ENCODE results near the gene RRP9.
"Not testable (repeated sequence)": the region's sequence is repeated elsewhere in the genome, so short reads cannot be mapped to it uniquely, and the experiment has no call there.

Gene RRP9

DNA sequence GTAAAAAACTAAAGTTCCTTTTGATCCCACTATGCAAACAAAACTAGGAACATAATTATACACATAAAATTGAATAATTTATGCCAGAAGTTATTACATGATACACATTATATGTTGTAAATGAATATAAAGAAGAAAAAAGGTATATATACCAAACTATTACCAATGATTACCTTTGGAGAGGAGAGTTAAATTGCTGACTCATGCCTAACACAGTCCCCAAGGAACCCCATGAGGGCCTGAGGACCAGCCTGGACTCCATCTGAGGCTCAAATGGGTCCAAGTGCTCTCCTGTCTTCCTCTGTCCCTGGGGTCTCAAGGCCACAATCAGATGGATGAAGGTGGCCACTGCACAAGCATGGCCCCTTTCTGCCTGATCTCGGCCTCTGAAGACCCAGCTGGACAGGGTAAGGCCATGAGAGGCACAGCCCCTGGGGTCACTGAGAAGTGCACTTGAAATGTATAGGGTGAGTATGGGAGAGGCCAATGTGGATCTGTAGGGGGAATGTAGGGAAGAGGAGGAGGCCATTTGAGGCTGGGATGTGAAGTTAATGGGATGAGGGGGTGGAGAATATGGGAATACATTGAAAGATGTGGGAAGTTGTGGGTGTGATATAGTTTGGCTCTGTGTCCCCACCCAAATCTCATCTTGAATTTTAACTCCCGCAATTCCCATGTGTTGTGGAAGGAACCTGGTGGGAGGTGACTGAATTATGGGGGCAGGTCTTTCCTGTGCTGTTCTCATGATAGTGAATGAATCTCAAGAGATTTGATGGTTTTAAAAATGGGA, 37.5 kb downstream of the RRP9 start:
- DNase-seq (ENCODE audit: low read depth in 2 of 2) = no peak

DNA sequence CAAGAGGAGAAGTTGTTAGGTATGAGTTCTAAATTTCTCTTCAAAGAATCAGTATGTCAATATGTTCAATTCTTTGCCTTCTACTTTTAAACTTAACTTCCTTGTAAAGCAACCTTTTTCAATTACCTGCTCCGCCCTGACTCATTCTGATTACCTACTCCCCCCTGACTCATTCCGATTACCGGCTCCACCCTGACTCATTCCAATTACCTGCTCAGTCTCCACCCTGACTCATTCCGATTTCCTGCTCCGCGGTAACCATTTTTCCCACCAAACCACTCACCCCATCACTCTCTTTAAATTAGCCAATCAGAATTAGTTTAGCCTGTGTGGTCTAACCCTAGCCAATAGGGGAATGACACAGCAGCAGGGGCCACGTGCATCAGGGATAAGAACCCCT, 39.3 kb downstream of the RRP9 start:
- not testable (repeated sequence) for DNase-seq (ENCODE audit: low read depth in 2 of 2)

DNA sequence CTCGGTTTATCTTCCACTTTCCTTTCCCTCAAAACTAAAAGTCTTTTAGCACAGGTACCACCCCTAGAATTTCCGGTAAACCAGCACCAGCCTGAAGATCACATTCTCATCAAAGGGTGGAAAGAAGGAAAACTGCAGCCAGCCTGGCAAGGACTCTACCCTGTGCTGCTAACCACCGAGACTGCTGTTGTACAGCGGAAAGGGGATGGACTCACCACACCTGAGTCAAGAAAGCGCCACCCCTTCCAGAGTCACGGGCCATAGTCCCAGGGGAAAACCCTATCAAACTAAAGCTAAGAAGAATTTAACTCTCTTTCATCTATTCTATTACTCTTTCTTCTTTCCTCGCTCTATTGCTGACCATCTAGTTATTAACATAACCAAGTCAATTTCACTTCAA, 41.7 kb downstream of the RRP9 start:
- DNase-seq (ENCODE audit: low read depth in 2 of 2) = not testable (repeated sequence)

GRCh38 chr3:51897391-51897790, 44.3 kb downstream of the RRP9 start:
- DNase-seq (ENCODE audit: low read depth in 2 of 2) = no peak

DNA sequence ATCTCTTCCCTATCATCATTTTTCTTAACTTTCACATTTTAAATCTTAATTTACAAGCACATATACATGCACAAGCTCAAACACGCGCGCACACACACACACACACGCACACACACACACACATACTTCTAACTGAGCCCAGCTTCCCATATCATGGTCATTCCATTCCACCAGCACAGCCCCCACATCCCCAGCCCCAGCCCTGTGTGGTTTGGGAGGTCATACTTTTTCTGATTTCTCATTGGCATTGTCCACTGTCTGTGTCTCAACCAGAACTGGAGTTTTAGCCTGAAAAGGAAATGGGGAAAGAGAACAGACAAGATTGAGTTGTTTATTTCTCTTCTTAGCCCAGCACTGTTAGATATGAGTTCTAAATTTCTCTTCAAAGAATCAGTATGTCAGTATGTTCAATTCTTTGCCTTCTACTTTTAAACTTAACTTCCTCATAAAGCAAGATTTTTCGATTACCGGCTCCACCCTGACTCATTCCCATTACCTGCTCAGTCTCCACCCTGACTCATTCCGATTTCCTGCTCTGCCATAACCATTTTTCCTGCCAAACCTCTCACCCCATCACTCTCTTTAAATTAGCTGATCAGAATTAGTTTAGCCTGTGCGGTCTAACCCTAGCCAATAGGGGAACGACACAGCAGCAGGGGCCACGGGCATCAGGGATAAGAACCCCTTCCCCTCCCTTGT, 44.9 kb downstream of the RRP9 start:
- DNase-seq (ENCODE audit: low read depth in 2 of 2) = no peak

GRCh38 chr3:51894939-51895338, 46.8 kb downstream of the RRP9 start:
- no peak for DNase-seq (ENCODE audit: low read depth in 2 of 2)

DNA sequence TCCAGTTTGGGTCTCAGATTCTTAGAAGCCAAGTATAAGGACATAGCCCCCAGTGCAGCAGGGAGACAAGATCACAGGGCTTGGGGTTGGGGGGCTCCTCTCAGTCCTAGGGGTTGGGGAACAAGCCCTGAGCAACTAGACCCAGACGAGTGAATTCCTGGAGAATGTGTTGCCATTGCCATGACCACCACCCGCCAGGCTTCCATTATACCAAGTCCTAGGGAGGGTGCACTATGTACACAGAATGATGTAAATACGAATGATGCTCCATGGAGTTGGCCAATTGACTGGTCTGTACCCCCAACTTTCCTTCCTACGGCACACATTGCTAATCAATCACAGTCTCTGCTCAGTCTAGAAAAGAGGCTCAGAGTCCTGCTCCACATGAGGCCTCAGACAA, 47.3 kb downstream of the RRP9 start:
- DNase-seq (ENCODE audit: low read depth in 2 of 2) = no peak

- no peak for DNase-seq (ENCODE audit: low read depth in 2 of 2)
Observed at GRCh38 chr3:51891242-51892039, 50.3 kb downstream of the RRP9 start.

DNA sequence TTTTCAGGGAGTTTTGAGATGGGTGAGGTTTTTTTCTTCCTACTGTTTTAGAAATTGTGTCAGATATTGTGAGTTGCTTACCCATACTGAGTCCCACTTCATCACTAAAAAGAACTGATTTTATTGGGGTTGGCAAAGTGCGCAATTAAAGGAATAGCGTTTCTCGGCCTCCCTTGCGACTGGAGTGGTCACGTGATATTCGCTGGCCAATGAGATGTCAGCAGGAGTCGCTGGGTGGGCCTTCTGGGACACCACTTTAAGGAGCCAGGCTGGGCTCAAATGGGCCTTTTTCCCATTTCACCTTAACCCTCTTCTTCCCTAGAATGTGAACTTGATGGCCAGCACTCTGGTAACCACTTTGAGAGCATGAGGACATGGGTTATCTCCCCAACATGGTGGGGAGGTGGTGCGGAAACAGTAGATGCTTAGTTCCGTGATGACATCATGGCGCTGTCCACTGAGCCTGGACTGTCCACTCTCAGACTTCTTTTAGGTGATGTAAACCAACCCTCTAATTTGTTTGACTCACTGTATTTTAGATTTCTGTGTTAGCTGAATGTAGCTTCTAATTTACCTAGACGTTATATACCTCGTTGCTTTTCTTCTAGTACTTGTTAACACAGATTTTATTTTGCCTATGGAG, 53.1 kb downstream of the RRP9 start:
- no peak for DNase-seq (ENCODE audit: low read depth in 2 of 2)

GRCh38 chr3:51887620-51888019, 54.1 kb downstream of the RRP9 start:
- no peak for DNase-seq (ENCODE audit: low read depth in 2 of 2)

GRCh38 chr3:51886447-51886846, 55.3 kb downstream of the RRP9 start:
- no peak for DNase-seq (ENCODE audit: low read depth in 2 of 2)

Measured in stimulated activated CD4-positive, alpha-beta T cell treated with anti-CD3 and anti-CD28 coated beads, Interleukin-1b, Interleukin-23, amount 100 ng/mL, for 4 hours (primary cell).